ENCODE data around the gene VPS26C.

VPS26C gene

DNA sequence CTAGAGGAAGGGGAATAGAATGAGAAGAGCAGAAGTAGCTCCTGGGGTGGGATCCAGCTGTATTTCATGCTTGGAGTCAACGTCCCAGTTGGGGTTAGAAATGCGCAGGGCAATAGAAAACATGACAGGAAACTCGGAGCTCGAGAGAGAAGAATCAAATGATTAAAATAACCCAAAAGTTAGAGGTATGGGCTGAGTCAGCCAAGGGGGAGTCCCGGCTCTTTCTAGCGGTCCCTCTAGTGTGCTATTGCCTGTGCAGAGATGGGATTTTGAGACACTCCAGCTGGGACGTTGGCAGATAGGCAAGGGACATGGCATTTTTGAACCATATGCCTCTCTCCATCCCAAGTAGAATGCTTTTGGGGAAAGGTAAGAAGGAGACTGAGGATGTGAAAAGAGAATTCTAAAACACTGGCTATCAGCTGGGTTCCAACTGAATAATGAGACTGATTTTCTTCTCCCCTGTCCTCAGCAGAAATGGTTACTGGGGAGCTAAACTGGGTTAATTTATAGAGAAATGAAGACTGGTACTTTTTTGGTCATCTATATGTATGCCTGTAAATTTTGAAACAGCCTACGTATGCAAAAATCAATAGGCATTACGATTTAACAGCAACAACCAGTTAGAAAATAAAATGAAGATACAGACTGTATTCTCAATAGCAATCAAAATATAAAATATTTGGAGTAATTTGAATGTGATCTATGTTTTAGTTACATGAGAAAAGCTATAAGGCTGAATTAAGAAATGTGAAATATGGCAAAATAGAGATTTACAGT, 7.0 kb upstream of the VPS26C start:
- DNase-seq (ENCODE audit: insufficient read length, low spot score) (no peak), FAIRE-seq (no peak)
- TF ChIP-seq POLR2A (IDR thresholded peaks at IDR 0.05; ENCODE audit: low read depth, low read length): no peak

DNA sequence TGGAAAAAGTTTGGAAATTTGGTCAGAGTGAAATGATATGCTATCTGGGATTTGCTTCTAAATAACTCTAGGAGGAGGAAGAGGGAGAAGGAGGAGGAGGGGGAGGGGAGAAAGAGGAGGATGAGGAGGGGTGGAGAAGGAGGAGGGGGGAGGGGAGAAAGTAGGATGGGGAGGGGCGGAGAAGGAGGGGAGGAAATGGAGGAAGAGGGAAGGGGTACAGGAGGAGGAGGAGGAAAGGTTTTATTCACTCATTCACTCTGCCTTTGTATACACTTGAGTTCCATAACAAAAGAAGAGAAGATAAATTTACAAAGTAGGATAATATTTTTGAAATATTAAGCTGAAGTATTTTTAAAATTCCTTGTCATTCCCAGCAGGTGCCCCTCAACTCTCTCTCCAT, 6.3 kb upstream of the VPS26C start:
- no peak for TF ChIP-seq POLR2A (IDR thresholded peaks at IDR 0.05; ENCODE audit: low read depth, low read length)
- DNase-seq (ENCODE audit: insufficient read length, low spot score) (no peak), FAIRE-seq (no peak)

DNA sequence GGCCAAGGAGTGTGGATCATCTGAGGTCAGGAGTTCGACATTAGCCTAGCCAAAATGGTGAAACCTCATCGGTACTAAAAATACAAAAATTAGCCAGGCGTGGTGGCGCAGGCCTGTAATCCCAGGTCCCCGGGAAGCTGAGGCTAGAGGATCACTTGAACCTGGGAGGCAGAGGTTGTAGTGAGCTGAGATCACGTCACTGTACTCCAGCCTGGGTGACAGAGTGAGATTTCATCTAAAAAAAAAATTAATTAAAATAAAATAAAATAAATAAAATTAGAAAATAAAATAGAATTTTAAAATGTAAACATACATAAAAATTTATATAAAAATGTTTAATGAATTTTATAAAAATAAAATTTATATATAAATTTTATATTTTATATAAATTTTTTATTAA, 5.8 kb upstream of the VPS26C start:
- FAIRE-seq (no peak), DNase-seq (ENCODE audit: insufficient read length, low spot score) (no peak)
- TF ChIP-seq POLR2A (IDR thresholded peaks at IDR 0.05; ENCODE audit: low read depth, low read length): no peak

DNA sequence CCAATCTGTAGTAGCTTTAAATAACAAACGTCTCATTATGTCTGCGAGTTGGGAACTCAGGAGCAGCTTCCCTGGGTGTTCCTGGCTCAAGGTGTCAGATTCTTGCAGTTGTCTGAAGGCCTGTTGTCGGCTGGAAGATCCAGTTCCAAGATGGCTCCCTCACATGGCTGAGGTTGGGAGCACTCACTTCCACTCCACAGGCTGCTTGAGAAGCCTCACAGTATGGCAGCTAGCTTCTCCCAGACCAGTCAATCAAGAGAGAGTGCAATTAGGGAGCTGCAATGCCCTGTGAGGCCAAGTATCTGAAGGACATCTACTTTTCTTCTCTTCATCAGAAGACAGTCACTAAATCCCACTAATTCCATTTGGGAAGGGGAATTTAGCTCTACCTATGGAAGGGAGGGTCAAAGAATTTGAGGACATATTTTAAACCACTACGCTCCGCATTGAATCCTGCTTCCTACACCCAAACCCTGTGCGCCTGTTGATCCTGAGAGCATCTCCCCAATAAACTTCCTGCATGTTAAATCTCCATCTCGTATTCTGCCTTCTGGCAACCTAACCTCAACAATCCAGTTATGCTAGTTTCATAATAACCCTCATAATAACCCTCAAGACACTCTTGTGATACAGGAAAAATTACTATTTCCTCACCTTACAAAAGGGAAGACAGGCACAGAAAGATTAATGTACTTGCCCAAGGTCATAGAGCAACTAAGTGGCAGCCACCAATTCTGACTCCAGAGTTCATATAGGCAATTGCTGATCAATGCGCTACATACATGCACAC, 3.6 kb upstream of the VPS26C start:
- no peak for TF ChIP-seq POLR2A (IDR thresholded peaks at IDR 0.05; ENCODE audit: low read depth, low read length)

DNA sequence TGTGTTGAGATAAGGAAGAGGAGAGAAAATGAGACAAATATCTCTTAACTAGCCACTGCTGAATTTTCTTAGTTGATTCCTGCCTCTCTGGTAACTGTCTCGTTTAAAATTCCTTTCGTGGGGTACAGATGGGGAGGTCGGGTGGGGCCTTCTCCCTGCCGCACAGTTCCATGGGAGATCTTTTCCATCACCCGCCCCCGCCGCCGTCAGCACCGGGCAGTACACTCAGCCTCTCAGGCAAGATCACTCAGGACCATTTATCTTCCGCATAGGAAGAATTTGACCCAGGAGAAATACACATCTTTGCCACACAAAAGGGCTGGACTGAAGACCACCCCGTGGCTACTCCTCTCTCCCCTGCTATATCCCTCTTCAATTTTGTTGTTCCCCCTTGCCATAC, 2.3 kb upstream of the VPS26C start:
- no peak for DNase-seq (ENCODE audit: insufficient read length, low spot score)
- no peak for TF ChIP-seq POLR2A (IDR thresholded peaks at IDR 0.05; ENCODE audit: low read depth, low read length)
- FAIRE-seq: no peak

More for the DNA sequence above, 3.6 kb upstream of the VPS26C start:
- FAIRE-seq (no peak), DNase-seq (ENCODE audit: insufficient read length, low spot score) (no peak)

DNA sequence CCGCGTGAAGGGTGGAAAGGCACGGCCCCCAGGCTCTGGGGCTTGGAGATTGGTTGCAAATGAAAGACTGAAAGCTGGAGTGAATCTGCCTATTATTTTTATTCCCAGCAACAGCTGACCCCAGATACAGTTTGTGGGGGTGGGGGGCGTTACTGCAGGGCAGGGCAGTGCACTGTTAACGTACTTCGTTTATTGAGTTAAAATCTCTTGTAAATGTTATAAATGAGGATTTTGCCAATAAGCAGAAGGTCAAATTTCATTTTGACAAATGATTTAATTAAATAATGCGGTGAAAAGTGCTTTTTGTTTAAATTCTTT, 1.0 kb upstream of the VPS26C start:
- FAIRE-seq (no peak), DNase-seq (ENCODE audit: insufficient read length, low spot score) (no peak)
- no peak for TF ChIP-seq POLR2A (IDR thresholded peaks at IDR 0.05; ENCODE audit: low read depth, low read length)

DNA sequence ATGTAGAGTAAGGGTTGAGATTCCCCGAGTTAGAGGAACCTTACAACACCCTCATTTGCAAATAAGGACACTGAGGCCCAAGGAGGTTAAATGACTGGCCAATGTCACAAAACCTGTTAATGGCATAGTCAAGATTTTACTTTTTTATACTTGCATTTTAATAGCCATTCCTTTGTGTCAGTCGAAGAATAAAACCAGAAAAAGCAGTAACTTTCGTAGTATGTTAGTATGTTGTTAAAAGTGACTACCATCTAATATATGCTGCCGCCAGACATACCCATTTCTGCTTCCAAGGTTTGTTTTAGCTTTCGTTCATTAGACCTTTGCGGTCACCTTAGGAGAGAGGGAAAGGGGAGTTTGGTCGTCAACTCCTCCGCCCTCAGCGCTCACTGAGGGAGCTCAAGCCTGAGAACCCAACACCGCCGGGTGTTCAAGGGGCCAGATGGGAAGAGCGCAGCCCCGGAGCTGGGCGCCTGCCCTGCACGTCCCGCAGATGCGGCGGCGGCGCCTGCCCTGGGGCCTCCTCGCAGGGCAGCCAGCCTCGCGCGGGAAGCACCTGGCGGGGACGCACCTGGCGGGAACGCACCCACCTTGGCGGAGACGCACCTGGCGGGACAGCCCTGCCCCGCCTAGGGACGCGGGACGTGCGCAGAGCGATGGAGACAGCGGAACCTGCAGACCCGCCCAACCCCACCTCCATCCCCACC, 466 bp downstream of the VPS26C start:
- DNase-seq (ENCODE audit: insufficient read length, low spot score) (no peak), FAIRE-seq (no peak)
- no peak for TF ChIP-seq POLR2A (IDR thresholded peaks at IDR 0.05; ENCODE audit: low read depth, low read length)

DNA sequence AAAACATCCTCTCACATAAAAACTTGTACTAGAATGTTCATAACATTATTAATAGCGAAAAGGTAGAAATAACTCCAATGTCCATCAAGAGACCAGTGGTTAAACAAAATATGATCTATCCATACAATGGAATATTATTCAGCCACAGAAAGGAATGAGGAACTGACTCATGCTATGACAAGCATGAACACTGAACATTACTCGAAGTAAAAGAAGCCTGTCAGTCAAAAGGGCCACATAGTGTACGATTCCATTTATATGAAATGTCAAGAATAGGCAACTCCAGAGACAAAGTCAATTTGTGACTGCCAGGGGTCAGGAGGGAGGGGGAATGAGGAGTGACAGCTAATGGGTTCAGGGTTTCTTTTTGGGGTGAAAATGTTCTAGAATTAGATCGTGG, 2.3 kb downstream of the VPS26C start:
- FAIRE-seq: no peak
- no peak for TF ChIP-seq POLR2A (IDR thresholded peaks at IDR 0.05; ENCODE audit: low read depth, low read length)
- no peak for DNase-seq (ENCODE audit: insufficient read length, low spot score)

DNA sequence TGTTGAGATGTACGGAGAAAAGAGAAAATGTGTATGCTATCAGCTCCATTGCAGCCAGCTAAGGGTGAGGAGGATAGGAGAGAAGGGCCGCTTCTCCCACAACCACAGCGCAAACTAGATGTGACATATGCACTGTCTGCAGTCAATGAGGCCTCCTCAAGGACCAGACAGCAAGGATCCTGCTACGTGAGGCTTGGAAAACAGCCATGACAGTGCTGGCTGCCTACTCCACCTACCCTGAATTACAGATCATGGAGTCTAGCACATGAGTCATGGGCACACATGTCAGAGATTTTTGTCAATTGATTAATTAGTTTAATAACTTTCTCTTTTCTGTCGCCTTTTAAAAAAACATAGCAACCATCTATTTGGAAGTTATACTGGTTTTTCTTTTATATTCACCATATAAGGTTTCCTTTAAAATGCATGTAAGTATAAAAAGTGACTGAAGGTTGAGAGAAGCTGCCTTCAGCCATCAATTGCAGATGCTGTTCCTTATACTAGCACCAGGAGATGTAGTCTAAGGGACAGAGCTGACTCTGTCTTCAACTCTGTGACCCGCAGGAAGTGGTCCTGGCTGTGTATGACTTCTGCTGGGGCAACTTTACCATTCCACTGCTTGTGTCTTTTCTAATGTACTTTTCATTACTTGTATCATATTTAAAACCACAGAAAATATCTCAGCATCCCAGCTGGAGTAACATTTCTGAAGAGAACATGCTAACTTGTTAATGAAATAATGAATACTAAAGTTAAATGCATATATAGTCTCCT, 3.1 kb downstream of the VPS26C start:
- no peak for TF ChIP-seq POLR2A (IDR thresholded peaks at IDR 0.05; ENCODE audit: low read depth, low read length)
- no peak for FAIRE-seq
- no peak for DNase-seq (ENCODE audit: insufficient read length, low spot score)

DNA sequence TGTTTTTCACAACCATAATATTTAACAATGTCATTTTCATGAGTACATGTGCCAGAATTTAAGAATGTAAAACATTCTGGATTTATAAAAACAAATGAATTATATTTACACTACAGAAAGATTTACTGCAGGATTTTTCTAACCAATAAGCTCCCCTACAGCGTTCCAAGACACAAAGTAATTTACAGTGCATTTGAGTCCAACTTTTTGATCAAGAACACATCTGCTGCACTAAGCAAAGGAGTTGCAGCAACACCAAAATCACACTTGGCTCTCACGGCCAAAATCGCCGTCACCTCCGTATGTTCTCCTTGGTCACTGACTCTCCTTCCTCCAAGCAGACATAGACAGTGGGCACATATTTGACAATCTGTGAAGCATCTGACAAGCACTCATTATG, 7.7 kb downstream of the VPS26C start:
- DNase-seq (ENCODE audit: insufficient read length, low spot score) (no peak), FAIRE-seq (no peak)
- no peak for TF ChIP-seq POLR2A (IDR thresholded peaks at IDR 0.05; ENCODE audit: low read depth, low read length)

DNA sequence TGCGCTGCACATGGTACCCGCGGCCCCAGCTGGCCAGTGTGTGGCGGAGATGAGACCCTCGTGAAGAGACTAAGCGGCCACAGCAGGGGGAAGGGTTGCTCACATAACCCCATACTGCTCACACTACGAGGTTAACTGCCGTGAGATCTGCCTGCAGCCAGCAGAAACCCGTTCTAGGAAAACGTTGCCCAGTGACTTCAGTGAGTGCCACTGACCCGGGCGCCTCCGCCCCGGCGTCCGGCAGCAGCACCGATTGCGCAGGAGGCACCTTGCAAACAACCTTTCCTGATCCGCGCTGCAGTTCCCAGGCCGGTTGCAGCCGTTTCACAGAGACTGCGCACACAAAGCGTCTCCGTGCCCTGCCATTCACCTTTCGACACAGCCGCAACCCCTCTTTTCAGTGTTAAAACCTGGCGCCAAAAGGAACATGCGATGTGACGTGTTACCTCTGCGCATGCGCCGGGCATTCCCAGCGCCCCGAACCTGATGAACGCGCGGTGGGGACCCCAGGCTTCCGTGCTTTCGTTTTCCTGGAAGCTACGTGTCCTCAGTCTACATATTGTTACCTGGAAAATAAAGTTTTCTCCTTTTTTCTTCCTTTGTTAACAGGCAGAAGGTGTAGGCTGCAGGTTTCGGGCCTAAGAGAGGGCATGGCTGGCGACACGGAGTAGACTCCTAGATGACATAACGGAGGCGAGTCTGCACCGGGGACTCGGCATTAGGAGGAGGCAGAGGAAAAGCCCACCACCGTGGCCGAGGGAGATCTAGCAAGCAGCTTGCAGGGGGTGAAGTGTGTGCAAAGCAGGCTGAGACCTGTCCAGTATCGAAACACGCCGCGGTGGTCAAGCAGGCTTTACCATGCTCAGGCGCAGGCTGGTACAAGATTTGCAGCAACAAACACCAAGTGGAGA, 8.9 kb downstream of the VPS26C start:
- DNase-seq (ENCODE audit: insufficient read length, low spot score) (peak; percentile 75), FAIRE-seq (no peak)
- TF ChIP-seq POLR2A (IDR thresholded peaks at IDR 0.05; ENCODE audit: low read depth, low read length): peak; percentile 37

DNA sequence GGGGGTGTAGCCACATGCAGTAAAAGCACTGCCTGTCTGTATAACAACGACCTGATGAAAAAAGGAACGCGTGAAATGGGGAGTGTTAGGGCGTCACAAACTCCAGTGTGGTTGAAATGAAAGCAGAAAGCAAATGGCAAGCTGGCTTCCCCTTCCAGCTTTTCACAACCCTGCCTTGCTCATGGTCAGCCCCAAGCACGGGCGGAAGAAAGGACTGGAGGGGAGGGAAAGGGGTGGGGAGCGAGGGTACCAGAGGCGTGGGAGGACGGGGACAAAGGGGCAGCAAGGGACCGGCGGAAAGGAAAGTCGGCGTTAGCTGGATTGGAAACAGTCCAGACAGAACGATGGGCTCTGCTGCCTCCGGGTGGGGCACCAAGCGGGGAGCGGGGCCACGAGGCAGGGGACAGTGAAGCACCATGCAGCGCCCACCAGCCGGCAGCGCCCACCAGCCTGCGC, 9.6 kb downstream of the VPS26C start:
- peak; percentile 40 for DNase-seq (ENCODE audit: insufficient read length, low spot score)
- FAIRE-seq: no peak
- TF ChIP-seq POLR2A (IDR thresholded peaks at IDR 0.05; ENCODE audit: low read depth, low read length): 0 out of 2 replicates have a peak, but pooled peaks have one; percentile 19

DNA sequence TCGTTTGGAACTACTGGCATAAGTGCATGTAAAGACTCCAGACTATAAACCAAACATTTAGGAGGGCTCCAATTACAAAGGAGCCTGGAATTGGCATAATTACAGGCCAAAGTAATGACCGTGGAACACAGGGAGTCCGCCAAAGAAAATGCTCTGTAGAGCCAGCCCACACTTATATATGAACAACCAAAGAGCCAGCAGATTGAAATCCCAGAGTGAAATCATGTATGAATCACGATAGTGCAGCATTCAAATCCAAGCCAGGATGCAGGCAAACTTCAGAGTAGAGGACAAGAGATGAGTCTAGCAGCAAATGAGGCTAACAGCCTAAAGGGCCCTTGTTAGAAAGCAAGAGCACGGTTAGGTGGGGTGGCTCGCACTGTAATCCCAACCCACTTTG, 13.1 kb downstream of the VPS26C start:
- TF ChIP-seq POLR2A (IDR thresholded peaks at IDR 0.05; ENCODE audit: low read depth, low read length): no peak
- DNase-seq (ENCODE audit: insufficient read length, low spot score) (no peak), FAIRE-seq (no peak)

Measured in H54 (cell line).